Right lobe of liver (tissue), 4 donors: ENCODE results near the gene CELF4.

Source experiments
- POLR2A ChIP-seq: fragments of 450-650 bp; IDR thresholded peaks from one replicate; pipeline ENCODE4 v1.6.1; 2017; ENCODE audit warnings: antibody characterized with exemption, mild to moderate bottlenecking
- TF ChIP-seq, protein P1 (sequence below), 4 donors: fragments of 200-600 bp in 3 of 4; fragments of 450-650 bp in 1 of 4; IDR thresholded peaks; one replicate each; pipeline versions ENCODE4 v1.5.1 to v1.8.0; 2016 to 2022; ENCODE audit warnings: antibody characterized with exemption in 4 of 4, mild to moderate bottlenecking in 2 of 4
- donor health status: DM: no; HTN: no; CAD: no.
- donor health status: DM: no; HTN: no; CAD: no.
- donor health status: DM: no; HTN: yes; CAD: no.

- TF ChIP-seq, protein P1, sequence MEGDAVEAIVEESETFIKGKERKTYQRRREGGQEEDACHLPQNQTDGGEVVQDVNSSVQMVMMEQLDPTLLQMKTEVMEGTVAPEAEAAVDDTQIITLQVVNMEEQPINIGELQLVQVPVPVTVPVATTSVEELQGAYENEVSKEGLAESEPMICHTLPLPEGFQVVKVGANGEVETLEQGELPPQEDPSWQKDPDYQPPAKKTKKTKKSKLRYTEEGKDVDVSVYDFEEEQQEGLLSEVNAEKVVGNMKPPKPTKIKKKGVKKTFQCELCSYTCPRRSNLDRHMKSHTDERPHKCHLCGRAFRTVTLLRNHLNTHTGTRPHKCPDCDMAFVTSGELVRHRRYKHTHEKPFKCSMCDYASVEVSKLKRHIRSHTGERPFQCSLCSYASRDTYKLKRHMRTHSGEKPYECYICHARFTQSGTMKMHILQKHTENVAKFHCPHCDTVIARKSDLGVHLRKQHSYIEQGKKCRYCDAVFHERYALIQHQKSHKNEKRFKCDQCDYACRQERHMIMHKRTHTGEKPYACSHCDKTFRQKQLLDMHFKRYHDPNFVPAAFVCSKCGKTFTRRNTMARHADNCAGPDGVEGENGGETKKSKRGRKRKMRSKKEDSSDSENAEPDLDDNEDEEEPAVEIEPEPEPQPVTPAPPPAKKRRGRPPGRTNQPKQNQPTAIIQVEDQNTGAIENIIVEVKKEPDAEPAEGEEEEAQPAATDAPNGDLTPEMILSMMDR (IDR thresholded peaks at IDR 0.05): no peak
- no peak for TF ChIP-seq POLR2A
Measured at GRCh38 chr18:37362158-37362890, 203.3 kb downstream of the CELF4 start.
